ENCODE measurements around the gene SLC35C1. TPM values are rescaled to one million over a fixed set of nuclear protein-coding genes. Genes with fewer than 3 reads are reported as not detected.

The SLC35C1 gene
- total RNA-seq, 1 donor from 2014 or later = 19.8 TPM

DNA sequence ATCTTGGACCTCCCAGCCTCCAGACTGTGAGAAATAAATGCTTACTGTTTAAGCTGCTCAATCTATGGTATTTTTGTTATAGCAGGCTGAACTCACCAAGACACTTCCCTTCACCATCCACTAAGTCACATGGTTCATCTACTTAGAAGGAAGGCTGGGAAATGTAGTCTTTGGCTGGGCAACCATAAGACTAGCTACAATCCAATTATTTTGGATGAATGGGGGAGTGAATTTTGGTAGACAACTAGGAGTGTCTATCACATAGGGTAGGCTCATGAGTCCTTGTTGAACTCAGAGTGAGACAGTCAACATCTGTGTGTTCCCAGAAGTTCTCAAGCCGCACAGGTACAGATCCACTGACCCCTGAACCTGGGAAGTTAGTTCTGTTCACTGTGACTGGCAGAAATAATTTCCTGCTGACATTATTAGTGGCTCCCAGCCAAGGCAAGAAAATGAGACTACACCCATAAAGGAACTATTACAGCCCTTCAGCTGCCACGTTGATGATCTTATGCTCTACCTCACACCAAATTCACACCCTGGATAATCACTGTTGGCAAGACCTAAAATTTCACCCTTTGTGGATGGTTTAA lies 3.1 kb upstream of the SLC35C1 start:
- peaks cover 2% of the 10 kb centered on the region for H3K27me3 ChIP-seq (ENCODE audit: control insufficient read depth, insufficient read depth, low read length)
- TF ChIP-seq, protein P1, sequence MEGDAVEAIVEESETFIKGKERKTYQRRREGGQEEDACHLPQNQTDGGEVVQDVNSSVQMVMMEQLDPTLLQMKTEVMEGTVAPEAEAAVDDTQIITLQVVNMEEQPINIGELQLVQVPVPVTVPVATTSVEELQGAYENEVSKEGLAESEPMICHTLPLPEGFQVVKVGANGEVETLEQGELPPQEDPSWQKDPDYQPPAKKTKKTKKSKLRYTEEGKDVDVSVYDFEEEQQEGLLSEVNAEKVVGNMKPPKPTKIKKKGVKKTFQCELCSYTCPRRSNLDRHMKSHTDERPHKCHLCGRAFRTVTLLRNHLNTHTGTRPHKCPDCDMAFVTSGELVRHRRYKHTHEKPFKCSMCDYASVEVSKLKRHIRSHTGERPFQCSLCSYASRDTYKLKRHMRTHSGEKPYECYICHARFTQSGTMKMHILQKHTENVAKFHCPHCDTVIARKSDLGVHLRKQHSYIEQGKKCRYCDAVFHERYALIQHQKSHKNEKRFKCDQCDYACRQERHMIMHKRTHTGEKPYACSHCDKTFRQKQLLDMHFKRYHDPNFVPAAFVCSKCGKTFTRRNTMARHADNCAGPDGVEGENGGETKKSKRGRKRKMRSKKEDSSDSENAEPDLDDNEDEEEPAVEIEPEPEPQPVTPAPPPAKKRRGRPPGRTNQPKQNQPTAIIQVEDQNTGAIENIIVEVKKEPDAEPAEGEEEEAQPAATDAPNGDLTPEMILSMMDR (IDR thresholded peaks at IDR 0.05; ENCODE audit: insufficient read depth, low read length, poor library complexity, severe bottlenecking) = no peak
- no peak for DNase-seq (ENCODE audit: low read depth)
- no peak overlapping the region for H3K4me3 ChIP-seq (ENCODE audit: low read depth, low read length)
- no peaks in the 10 kb centered on the region for H3K36me3 ChIP-seq (ENCODE audit: control insufficient read depth, insufficient read depth, low read length)

DNA sequence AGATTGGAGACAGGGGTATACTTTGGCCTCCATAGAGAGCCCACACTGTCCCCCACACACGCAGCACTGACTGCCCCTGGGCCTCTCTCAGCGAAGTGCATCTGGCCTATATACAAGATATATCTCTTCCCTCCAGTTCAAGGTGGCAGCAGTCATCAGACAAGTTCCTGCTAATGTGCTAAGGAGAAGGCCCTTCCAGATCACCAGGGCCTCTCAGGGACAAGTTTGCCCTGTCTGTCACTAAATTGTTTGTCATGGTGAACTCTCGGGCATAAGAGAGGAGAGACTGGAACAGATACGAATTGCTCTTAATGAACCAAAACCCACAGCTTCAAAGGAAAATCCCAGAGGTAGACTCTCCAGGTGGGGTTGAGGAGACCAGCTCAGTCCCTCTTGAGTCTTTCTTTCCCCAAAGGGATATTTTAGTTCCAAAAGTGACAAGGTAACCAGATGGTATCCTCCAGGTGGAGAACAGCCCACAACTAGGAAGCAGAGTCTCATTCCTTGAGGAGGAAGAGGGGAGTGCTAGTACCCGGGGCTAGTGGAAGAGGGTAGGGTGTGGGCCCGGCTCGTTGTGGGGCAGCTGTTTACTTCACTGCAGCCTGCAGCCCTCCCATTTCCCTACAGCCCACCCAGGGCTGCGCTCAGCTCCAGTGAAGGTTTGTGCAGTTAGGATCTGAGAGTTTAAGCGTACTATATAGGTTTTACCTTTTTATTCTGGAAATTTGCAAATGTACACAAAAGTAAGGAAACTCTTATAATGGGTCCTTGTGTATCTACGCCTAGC lies 2.2 kb upstream of the SLC35C1 start:
- Histone ChIP-seq H3K4me3 (ENCODE audit: low read depth, low read length) (no peak overlapping the region), H3K36me3 (ENCODE audit: control insufficient read depth, insufficient read depth, low read length) (no peaks in the 10 kb centered on the region), H3K27me3 (ENCODE audit: control insufficient read depth, insufficient read depth, low read length) (no peaks in the 10 kb centered on the region)
- TF ChIP-seq, protein P1 (IDR thresholded peaks at IDR 0.05; ENCODE audit: insufficient read depth, low read length, poor library complexity, severe bottlenecking) = no peak
- no peak for DNase-seq (ENCODE audit: low read depth)

DNA sequence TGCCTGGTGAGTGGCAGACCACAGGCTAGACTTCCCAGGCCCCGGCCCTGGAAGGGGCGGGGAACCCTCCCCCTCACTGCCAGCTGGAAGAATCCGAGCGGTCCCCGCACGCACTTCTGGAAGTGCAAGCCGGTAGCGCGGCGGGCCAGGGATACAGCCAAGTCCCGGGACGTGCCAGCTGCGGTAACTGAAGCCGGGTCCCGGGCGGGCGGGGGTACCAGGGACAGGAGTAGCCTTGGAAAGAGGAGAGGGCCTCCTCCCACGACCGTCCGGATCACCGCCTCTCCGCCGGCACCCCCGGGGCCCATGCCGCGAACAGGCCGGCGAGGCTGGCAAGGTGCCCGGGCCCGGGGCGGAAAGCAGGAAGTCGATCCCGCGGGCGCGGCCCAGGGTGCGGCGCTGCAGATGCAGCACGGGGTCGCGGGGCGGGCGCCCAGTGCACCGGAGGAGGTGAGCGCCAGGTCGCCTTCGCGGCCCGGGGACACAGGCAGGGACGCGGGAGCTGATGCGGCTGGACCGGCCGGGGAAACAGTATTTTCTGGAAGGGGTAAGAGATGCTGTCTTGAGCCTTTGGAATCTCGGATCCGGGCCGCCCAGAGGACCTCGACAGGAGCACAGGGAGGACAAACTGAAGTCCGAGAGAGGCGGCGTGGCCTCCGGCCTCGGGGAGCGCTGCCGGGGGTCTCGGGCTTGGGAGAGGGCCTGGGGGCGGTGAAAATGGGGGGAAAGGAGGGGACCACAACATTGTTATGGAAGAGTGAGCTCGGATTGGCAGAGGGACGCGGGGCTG lies 783 bp upstream of the SLC35C1 start:
- Histone ChIP-seq H3K4me3 (ENCODE audit: low read depth, low read length) (peak overlapping the region; percentile 70), H3K27me3 (ENCODE audit: control insufficient read depth, insufficient read depth, low read length) (no peaks in the 10 kb centered on the region), H3K36me3 (ENCODE audit: control insufficient read depth, insufficient read depth, low read length) (no peaks in the 10 kb centered on the region)
- TF ChIP-seq, protein P1 (IDR thresholded peaks at IDR 0.05; ENCODE audit: insufficient read depth, low read length, poor library complexity, severe bottlenecking) = no peak
- no peak for DNase-seq (ENCODE audit: low read depth)

DNA sequence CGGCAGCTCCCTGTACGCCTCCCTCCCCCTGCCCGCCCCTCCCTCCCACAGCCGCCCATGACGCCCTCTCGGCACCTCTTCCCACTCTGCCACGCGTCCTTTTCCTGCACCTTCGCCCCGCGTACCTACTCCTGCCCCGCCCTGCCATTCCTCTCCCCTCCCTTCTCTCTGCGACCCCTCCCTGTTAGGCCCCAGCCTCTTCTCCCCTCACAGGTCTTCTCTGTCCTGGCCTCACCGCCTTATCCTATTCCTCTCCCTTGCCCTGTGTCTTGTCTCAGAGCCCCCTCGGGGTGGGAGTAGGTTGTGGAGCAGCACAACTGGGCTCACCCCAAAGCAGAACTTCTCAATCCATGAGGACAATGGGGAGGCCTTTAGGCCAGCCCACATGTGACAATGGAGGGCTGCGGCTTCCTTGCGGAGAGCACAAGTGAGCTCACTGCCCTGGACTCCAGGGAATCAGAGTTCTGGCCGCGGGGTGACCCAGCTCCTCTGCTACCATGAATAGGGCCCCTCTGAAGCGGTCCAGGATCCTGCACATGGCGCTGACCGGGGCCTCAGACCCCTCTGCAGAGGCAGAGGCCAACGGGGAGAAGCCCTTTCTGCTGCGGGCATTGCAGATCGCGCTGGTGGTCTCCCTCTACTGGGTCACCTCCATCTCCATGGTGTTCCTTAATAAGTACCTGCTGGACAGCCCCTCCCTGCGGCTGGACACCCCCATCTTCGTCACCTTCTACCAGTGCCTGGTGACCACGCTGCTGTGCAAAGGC lies 539 bp downstream of the SLC35C1 start:
- H3K36me3 ChIP-seq (ENCODE audit: control insufficient read depth, insufficient read depth, low read length) = no peaks in the 10 kb centered on the region
- TF ChIP-seq, protein P1 (IDR thresholded peaks at IDR 0.05; ENCODE audit: insufficient read depth, low read length, poor library complexity, severe bottlenecking) = no peak
- peak overlapping the region; percentile 70 for H3K4me3 ChIP-seq (ENCODE audit: low read depth, low read length)
- no peaks in the 10 kb centered on the region for H3K27me3 ChIP-seq (ENCODE audit: control insufficient read depth, insufficient read depth, low read length)
- DNase-seq (ENCODE audit: low read depth) = no peak

DNA sequence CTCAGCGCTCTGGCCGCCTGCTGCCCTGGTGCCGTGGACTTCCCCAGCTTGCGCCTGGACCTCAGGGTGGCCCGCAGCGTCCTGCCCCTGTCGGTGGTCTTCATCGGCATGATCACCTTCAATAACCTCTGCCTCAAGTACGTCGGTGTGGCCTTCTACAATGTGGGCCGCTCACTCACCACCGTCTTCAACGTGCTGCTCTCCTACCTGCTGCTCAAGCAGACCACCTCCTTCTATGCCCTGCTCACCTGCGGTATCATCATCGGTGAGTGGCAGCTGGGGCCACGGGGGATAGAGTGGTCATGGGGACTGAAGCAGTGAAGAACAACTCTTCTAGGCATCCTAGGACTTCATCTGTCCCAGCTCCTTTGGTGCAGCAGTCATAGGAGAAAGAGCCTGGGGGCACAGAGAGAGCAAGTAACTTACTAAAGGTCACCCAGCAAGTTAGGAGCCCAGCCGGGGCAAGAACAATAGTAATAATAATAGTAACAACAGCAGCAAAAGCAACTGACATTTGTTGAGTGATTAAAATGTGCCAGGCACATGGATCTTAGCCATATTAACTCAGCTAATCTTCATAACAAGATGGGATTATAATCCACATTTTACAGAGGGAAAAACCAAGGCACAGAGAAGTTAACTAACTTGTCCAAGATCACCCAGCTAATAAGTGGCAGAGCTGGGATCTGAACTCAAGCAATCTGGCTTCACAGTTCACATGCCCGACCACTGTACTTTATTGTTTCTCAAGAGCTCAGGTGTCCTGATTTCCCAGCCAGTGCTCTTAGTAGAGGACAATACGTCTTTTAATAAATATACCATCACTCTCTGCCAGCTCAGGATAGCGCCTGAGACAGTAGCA lies 1.4 kb downstream of the SLC35C1 start:
- TF ChIP-seq, protein P1 (IDR thresholded peaks at IDR 0.05; ENCODE audit: insufficient read depth, low read length, poor library complexity, severe bottlenecking) = no peak
- Histone ChIP-seq H3K27me3 (ENCODE audit: control insufficient read depth, insufficient read depth, low read length) (no peaks in the 10 kb centered on the region), H3K36me3 (ENCODE audit: control insufficient read depth, insufficient read depth, low read length) (peaks cover 2% of the 10 kb centered on the region), H3K4me3 (ENCODE audit: low read depth, low read length) (peak overlapping the region; percentile 70)
- DNase-seq (ENCODE audit: low read depth) = no peak

All from kidney epithelial cell (primary cell).